ENCODE results near the gene FMNL2. TPM values are rescaled to one million over a fixed set of nuclear protein-coding genes. Genes with fewer than 3 reads are reported as not detected.

FMNL2 gene
- total RNA-seq, 1 experiment from 2014 or later = 28.1 TPM

DNA sequence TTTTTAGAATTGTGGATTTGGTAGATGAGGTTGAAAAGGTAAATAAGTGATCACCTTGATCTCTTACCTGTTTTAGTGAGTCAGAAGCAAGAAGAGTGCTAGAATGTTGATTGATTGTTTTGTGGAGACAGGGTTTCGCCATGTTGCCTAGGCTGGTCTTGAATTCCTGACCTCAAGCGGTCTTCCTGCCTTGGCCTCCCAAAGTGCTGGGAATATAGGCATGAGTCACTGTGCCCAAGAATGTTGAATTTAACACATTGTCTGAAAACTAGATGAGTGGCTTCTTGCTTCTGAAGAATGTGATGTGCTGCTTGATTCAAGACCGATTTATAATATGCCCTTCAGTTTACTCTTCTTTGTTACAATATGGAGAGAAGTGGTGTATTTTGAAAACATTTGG lies 121.3 kb downstream of the FMNL2 start:
- no peaks in the 10 kb centered on the region for H3K9me3 ChIP-seq (ENCODE audit: control insufficient read depth in 1 of 2, insufficient read depth in 1 of 2, low read depth in 1 of 2, low read length in 2 of 2)
- POLR2A ChIA-PET = no interaction called here
- H3K79me2 ChIP-seq (ENCODE audit: insufficient read depth, low read length) = peaks cover 10% of the 10 kb centered on the region
- TF ChIP-seq ZNF274 (IDR thresholded peaks at IDR 0.05; ENCODE audit: low read depth, low read length) (no peak), JUND (IDR thresholded peaks at IDR 0.05) (no peak; the same call in 1 of the 2 replicates), ELF1 (IDR thresholded peaks at IDR 0.05; ENCODE audit: borderline replicate concordance, low read depth) (no peak), POLR2AphosphoS5 (IDR thresholded peaks at IDR 0.05; ENCODE audit: low read depth, low read length) (no peak)
- TF ChIP-seq, protein P1, sequence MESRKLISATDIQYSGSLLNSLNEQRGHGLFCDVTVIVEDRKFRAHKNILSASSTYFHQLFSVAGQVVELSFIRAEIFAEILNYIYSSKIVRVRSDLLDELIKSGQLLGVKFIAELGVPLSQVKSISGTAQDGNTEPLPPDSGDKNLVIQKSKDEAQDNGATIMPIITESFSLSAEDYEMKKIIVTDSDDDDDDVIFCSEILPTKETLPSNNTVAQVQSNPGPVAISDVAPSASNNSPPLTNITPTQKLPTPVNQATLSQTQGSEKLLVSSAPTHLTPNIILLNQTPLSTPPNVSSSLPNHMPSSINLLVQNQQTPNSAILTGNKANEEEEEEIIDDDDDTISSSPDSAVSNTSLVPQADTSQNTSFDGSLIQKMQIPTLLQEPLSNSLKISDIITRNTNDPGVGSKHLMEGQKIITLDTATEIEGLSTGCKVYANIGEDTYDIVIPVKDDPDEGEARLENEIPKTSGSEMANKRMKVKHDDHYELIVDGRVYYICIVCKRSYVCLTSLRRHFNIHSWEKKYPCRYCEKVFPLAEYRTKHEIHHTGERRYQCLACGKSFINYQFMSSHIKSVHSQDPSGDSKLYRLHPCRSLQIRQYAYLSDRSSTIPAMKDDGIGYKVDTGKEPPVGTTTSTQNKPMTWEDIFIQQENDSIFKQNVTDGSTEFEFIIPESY (IDR thresholded peaks at IDR 0.05; ENCODE audit: extremely low read depth, insufficient replicate concordance, low read length) = no peak
- peak overlapping the region; percentile 49 for H3K4me2 ChIP-seq (ENCODE audit: low read length)
- CTCF ChIA-PET = no interaction called here
- H3K27me3 ChIP-seq (ENCODE audit: insufficient read depth, low read length) = no peaks in the 10 kb centered on the region
- no peak overlapping the region for H3K4me3 ChIP-seq (replicated peaks in 1 of 2; ENCODE audit: low read depth in 1 of 2, low read length in 2 of 2)
- ATAC-seq = peak; percentile 60
- no peak overlapping the region for H3K27ac ChIP-seq (ENCODE audit: low read depth, low read length)
- DNase-seq (ENCODE audit: low read depth, low spot score) = peak; percentile 21
- no peaks in the 10 kb centered on the region for H3K36me3 ChIP-seq (ENCODE audit: control insufficient read depth in 1 of 2, insufficient read depth in 2 of 2, low read length in 2 of 2)
- no peak overlapping the region for H3K9ac ChIP-seq (ENCODE audit: low read length)
- RAD21 ChIA-PET (ENCODE audit: low non-redundant PET in 1 of 2, low total read pairs in 2 of 2, uncharacterized antibody in 2 of 2, unreplicated experiment in 2 of 2) = no interaction called here
- H3K4me1 ChIP-seq (ENCODE audit: control insufficient read depth in 1 of 2, insufficient read depth in 2 of 2, low read length in 2 of 2) = peaks cover 0 to 15% of the 10 kb centered on the region in 2 experiments; a peak in 2 of 4 replicates
- no peak overlapping the region for H2AFZ ChIP-seq (ENCODE audit: low read depth, low read length, poor library complexity, severe bottlenecking)
- intact Hi-C loops (cut with micrococcal nuclease) = no loop called here
- no TSS peak for BruUV-seq (replicated peaks)
- H3K9me2 ChIP-seq (ENCODE audit: insufficient read depth) = no peaks in the 10 kb centered on the region
- H4K20me1 ChIP-seq (ENCODE audit: insufficient read depth) = no peaks in the 10 kb centered on the region

DNA sequence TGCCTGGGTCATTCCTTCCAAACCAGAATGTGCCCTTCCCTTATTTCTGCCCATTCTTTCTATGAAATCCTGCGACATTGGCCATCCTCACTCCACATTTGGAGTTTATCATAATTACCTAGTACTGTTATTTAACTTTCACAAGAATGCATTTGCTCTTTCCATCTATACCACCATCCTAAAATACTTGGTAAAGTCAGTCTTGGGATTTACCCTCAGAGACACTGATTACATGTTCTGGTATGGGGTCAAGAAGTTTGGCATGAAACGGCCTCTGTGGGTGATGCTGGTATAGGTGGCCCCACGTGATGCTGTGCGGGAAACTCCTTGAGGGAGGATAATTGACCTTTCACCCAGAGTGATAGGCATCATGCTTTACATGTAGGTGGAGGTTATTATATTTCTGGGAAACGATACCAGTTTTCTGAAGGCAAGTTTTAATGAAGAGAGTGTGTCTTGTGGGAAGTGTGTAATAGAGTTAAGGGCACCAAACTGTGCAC lies 123.5 kb downstream of the FMNL2 start:
- RAD21 ChIA-PET (ENCODE audit: low non-redundant PET in 1 of 2, low total read pairs in 2 of 2, uncharacterized antibody in 2 of 2, unreplicated experiment in 2 of 2) = no interaction called here
- intact Hi-C loops (cut with micrococcal nuclease) = no loop called here
- CTCF ChIA-PET = no interaction called here
- TF ChIP-seq ELF1 (IDR thresholded peaks at IDR 0.05; ENCODE audit: borderline replicate concordance, low read depth) = no peak
- TF ChIP-seq, protein P2, sequence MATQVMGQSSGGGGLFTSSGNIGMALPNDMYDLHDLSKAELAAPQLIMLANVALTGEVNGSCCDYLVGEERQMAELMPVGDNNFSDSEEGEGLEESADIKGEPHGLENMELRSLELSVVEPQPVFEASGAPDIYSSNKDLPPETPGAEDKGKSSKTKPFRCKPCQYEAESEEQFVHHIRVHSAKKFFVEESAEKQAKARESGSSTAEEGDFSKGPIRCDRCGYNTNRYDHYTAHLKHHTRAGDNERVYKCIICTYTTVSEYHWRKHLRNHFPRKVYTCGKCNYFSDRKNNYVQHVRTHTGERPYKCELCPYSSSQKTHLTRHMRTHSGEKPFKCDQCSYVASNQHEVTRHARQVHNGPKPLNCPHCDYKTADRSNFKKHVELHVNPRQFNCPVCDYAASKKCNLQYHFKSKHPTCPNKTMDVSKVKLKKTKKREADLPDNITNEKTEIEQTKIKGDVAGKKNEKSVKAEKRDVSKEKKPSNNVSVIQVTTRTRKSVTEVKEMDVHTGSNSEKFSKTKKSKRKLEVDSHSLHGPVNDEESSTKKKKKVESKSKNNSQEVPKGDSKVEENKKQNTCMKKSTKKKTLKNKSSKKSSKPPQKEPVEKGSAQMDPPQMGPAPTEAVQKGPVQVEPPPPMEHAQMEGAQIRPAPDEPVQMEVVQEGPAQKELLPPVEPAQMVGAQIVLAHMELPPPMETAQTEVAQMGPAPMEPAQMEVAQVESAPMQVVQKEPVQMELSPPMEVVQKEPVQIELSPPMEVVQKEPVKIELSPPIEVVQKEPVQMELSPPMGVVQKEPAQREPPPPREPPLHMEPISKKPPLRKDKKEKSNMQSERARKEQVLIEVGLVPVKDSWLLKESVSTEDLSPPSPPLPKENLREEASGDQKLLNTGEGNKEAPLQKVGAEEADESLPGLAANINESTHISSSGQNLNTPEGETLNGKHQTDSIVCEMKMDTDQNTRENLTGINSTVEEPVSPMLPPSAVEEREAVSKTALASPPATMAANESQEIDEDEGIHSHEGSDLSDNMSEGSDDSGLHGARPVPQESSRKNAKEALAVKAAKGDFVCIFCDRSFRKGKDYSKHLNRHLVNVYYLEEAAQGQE (IDR thresholded peaks at IDR 0.05; ENCODE audit: low read depth) = no peak
- no peak for TF ChIP-seq EGR1 (IDR thresholded peaks at IDR 0.05; ENCODE audit: low read depth)
- TF ChIP-seq TCF7L2 (IDR thresholded peaks at IDR 0.05; ENCODE audit: borderline replicate concordance, extremely low read depth, insufficient read depth, insufficient read length) = no peak
- TF ChIP-seq, protein P3, sequence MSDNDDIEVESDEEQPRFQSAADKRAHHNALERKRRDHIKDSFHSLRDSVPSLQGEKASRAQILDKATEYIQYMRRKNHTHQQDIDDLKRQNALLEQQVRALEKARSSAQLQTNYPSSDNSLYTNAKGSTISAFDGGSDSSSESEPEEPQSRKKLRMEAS (IDR thresholded peaks at IDR 0.05) = no peak
- no peak for TF ChIP-seq EZH2 (IDR thresholded peaks at IDR 0.05)
- TF ChIP-seq ZNF274 (IDR thresholded peaks at IDR 0.05; ENCODE audit: low read depth, low read length) = no peak
- no peak for TF ChIP-seq YY1 (IDR thresholded peaks at IDR 0.05; ENCODE audit: extremely low read depth, insufficient replicate concordance, low read depth, low read length)
- TF ChIP-seq, protein P4, sequence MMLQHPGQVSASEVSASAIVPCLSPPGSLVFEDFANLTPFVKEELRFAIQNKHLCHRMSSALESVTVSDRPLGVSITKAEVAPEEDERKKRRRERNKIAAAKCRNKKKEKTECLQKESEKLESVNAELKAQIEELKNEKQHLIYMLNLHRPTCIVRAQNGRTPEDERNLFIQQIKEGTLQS (IDR thresholded peaks at IDR 0.05) = no peak
- TF ChIP-seq POLR2AphosphoS5 (IDR thresholded peaks at IDR 0.05; ENCODE audit: low read depth, low read length) = no peak

More for the DNA sequence above, 123.5 kb downstream of the FMNL2 start:
- no peaks in the 10 kb centered on the region for H4K20me1 ChIP-seq (ENCODE audit: insufficient read depth)
- peaks cover 0 to 15% of the 10 kb centered on the region in 2 experiments; a peak in 2 of 4 replicates for H3K4me1 ChIP-seq (ENCODE audit: control insufficient read depth in 1 of 2, insufficient read depth in 2 of 2, low read length in 2 of 2)
- no peaks in the 10 kb centered on the region for H3K36me3 ChIP-seq (ENCODE audit: control insufficient read depth in 1 of 2, insufficient read depth in 2 of 2, low read length in 2 of 2)
- POLR2A ChIA-PET = no interaction called here
- peaks cover 30% of the 10 kb centered on the region for H3K79me2 ChIP-seq (ENCODE audit: insufficient read depth, low read length)
- H3K4me2 ChIP-seq (ENCODE audit: low read length) = no peak overlapping the region
- no peaks in the 10 kb centered on the region for H3K9me3 ChIP-seq (ENCODE audit: control insufficient read depth in 1 of 2, insufficient read depth in 1 of 2, low read depth in 1 of 2, low read length in 2 of 2)
- ATAC-seq (no peak), DNase-seq (ENCODE audit: low read depth, low spot score) (no peak)
- no peak overlapping the region for H2AFZ ChIP-seq (ENCODE audit: low read depth, low read length, poor library complexity, severe bottlenecking)
- H3K9me2 ChIP-seq (ENCODE audit: insufficient read depth) = no peaks in the 10 kb centered on the region
- H3K27ac ChIP-seq (ENCODE audit: low read depth, low read length) = no peak overlapping the region
- no peak overlapping the region for H3K4me3 ChIP-seq (replicated peaks in 1 of 2; ENCODE audit: low read depth in 1 of 2, low read length in 2 of 2)
- H3K9ac ChIP-seq (ENCODE audit: low read length) = no peak overlapping the region
- H3K27me3 ChIP-seq (ENCODE audit: insufficient read depth, low read length) = no peaks in the 10 kb centered on the region
- no TSS peak for BruUV-seq (replicated peaks)

All from HCT116 (cell line).